ENCODE results near the gene NAT9. TPM values are rescaled to one million over a fixed set of nuclear protein-coding genes. Genes with fewer than 3 reads are reported as not detected.

NAT9 gene
- total and polyA plus RNA-seq, 4 donors = 12.1 to 59.9 (median 45.4) TPM

DNA sequence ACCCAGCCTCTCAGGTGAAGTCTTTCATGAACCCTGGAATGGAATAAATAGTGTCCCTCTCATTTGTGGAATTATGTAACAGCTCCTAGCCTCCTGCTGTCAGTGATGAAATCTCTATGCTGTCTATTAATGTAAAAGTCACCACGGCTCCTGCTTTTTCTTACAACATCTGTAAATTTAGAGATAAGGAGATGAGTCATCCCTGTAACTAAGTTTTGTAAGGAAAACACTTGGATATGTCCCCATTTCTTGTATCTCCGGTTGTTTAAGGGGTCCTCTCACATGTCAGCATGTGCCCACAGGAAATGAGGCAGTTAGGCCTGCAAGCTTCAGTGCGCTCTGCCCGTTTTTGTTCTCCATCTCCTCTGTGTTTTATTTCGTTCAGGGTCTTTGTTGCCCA, 2.8 kb upstream of the NAT9 start:
- DNase-seq = no peak
- H3K36me3 ChIP-seq (ENCODE audit: control insufficient read depth in 1 of 2, insufficient read depth in 2 of 2, low read length in 1 of 2) = no peaks in the 10 kb centered on the region
- intact Hi-C loops (cut with DNase I) = loop anchor here (5.0 kb wide), 2 partner anchors 37 to 88 kb away; no protein-coding TSS in a partner anchor
- H3K4me1 ChIP-seq (ENCODE audit: control insufficient read depth in 1 of 2, insufficient read depth in 2 of 2, low read length in 2 of 2) = no peaks in the 10 kb centered on the region
- H3K9me3 ChIP-seq (ENCODE audit: control insufficient read depth, low read length) = no peaks in the 10 kb centered on the region
- H3K4me3 ChIP-seq (ENCODE audit: low read length in 2 of 2) = no peak overlapping the region
- no peaks in the 10 kb centered on the region for H3K27me3 ChIP-seq (ENCODE audit: control insufficient read depth in 1 of 2, insufficient read depth in 2 of 2, low read length in 1 of 2)
- 62 to 63% methylated on average over 5 of the region's 5 CpGs for WGBS, 2 donors
- no peak for ATAC-seq (ENCODE audit: low FRiP score)
- no peak overlapping the region for H3K27ac ChIP-seq (ENCODE audit: low read depth in 1 of 2, low read length in 2 of 2)

- WGBS, 2 donors = 79 to 88% methylated on average over 6 of the region's 6 CpGs
- H3K4me3 ChIP-seq (ENCODE audit: low read length in 2 of 2) = no peak overlapping the region
- peaks cover 0 to 1% of the 10 kb centered on the region in 2 donors for H3K36me3 ChIP-seq (ENCODE audit: control insufficient read depth in 1 of 2, insufficient read depth in 2 of 2, low read length in 1 of 2)
- H3K27me3 ChIP-seq (ENCODE audit: control insufficient read depth in 1 of 2, insufficient read depth in 2 of 2, low read length in 1 of 2) = no peaks in the 10 kb centered on the region
- ATAC-seq (ENCODE audit: low FRiP score) (no peak), DNase-seq (no peak)
- H3K9me3 ChIP-seq (ENCODE audit: control insufficient read depth, low read length) = no peaks in the 10 kb centered on the region
- H3K27ac ChIP-seq (ENCODE audit: low read depth in 1 of 2, low read length in 2 of 2) = no peak overlapping the region
- intact Hi-C loops (cut with DNase I) = loop anchor here (5.0 kb wide), 2 partner anchors 36 to 89 kb away; no protein-coding TSS in a partner anchor
- no peaks in the 10 kb centered on the region for H3K4me1 ChIP-seq (ENCODE audit: control insufficient read depth in 1 of 2, insufficient read depth in 2 of 2, low read length in 2 of 2)
Observed at GRCh38 chr17:74777901-74778515, 1.9 kb upstream of the NAT9 start.

- DNase-seq (no peak), ATAC-seq (ENCODE audit: low FRiP score) (no peak)
- no peaks in the 10 kb centered on the region for H3K9me3 ChIP-seq (ENCODE audit: control insufficient read depth, low read length)
- H3K27me3 ChIP-seq (ENCODE audit: control insufficient read depth in 1 of 2, insufficient read depth in 2 of 2, low read length in 1 of 2) = no peaks in the 10 kb centered on the region
- intact Hi-C loops (cut with DNase I) = loop anchor here (5.0 kb wide), 2 partner anchors 35 to 90 kb away; no protein-coding TSS in a partner anchor
- peak overlapping the region; percentile 28 to 49 for H3K4me3 ChIP-seq (ENCODE audit: low read length in 2 of 2)
- H3K4me1 ChIP-seq (ENCODE audit: control insufficient read depth in 1 of 2, insufficient read depth in 2 of 2, low read length in 2 of 2) = no peaks in the 10 kb centered on the region
- H3K36me3 ChIP-seq (ENCODE audit: control insufficient read depth in 1 of 2, insufficient read depth in 2 of 2, low read length in 1 of 2) = peaks cover 0 to 4% of the 10 kb centered on the region in 2 donors
- no peak overlapping the region for H3K27ac ChIP-seq (ENCODE audit: low read depth in 1 of 2, low read length in 2 of 2)
- WGBS, 2 donors = 28 to 35% methylated on average over 10 of the region's 10 CpGs
Observed at GRCh38 chr17:74776990-74777389, 845 bp upstream of the NAT9 start.

DNA sequence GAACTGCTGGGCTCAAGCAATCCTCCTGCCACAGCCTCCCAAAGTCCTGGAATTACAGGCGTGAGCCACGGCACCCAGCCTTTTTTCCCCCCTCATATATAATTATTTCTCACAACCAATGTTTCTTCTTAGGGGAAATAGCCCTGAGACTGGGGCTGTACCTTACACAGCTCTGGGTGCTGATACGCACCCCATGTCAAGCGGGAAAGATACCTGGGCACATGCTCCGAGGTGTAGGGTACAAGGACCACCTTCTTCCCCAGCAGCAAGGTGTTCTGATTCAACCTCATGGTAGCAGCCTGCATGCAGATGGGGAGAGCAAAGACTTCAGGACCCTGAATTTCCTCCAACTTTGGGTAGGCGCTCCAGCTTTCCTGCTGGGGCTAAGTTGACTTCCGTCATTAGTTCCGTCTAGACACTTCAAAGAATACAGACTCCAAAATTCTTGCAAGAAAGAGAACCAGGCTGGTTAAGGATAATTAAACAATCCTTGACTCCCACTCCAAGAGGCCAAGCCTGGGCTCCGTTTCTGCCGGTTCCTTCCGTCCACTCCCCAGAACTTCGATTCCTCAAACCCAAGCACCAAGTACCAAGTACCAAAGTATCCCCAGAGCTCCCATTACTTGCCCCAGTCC, 619 bp downstream of the NAT9 start:
- DNase-seq (no peak), ATAC-seq (ENCODE audit: low FRiP score) (no peak)
- intact Hi-C loops (cut with DNase I) = loop anchor here (5.0 kb wide), 2 partner anchors 33 to 92 kb away; no protein-coding TSS in a partner anchor
- no peaks in the 10 kb centered on the region for H3K4me1 ChIP-seq (ENCODE audit: control insufficient read depth in 1 of 2, insufficient read depth in 2 of 2, low read length in 2 of 2)
- no peak overlapping the region for H3K27ac ChIP-seq (ENCODE audit: low read depth in 1 of 2, low read length in 2 of 2)
- peaks cover 0 to 6% of the 10 kb centered on the region in 2 donors for H3K36me3 ChIP-seq (ENCODE audit: control insufficient read depth in 1 of 2, insufficient read depth in 2 of 2, low read length in 1 of 2)
- no peaks in the 10 kb centered on the region for H3K27me3 ChIP-seq (ENCODE audit: control insufficient read depth in 1 of 2, insufficient read depth in 2 of 2, low read length in 1 of 2)
- H3K4me3 ChIP-seq (ENCODE audit: low read length in 2 of 2) = peak overlapping the region; percentile 69 to 71
- WGBS, 2 donors = 34 to 35% methylated on average over 12 of the region's 12 CpGs
- H3K9me3 ChIP-seq (ENCODE audit: control insufficient read depth, low read length) = no peaks in the 10 kb centered on the region

GRCh38 chr17:74773871-74774286, 2.3 kb downstream of the NAT9 start:
- Histone ChIP-seq H3K4me1 (ENCODE audit: control insufficient read depth in 1 of 2, insufficient read depth in 2 of 2, low read length in 2 of 2) (no peaks in the 10 kb centered on the region), H3K4me3 (ENCODE audit: low read length in 2 of 2) (no peak overlapping the region), H3K9me3 (ENCODE audit: control insufficient read depth, low read length) (no peaks in the 10 kb centered on the region), H3K27me3 (ENCODE audit: control insufficient read depth in 1 of 2, insufficient read depth in 2 of 2, low read length in 1 of 2) (no peaks in the 10 kb centered on the region), H3K27ac (ENCODE audit: low read depth in 1 of 2, low read length in 2 of 2) (no peak overlapping the region), H3K36me3 (ENCODE audit: control insufficient read depth in 1 of 2, insufficient read depth in 2 of 2, low read length in 1 of 2) (peaks cover 0 to 6% of the 10 kb centered on the region in 2 donors)
- no peak for DNase-seq
- no peak for ATAC-seq (ENCODE audit: low FRiP score)
- intact Hi-C loops (cut with DNase I) = no loop called here
- WGBS, 2 donors = 20 to 27% methylated on average over 6 of the region's 6 CpGs

GRCh38 chr17:74773414-74773813, 2.7 kb downstream of the NAT9 start:
- ATAC-seq (ENCODE audit: low FRiP score) (no peak), DNase-seq (no peak)
- Histone ChIP-seq H3K36me3 (ENCODE audit: control insufficient read depth in 1 of 2, insufficient read depth in 2 of 2, low read length in 1 of 2) (peaks cover 0 to 6% of the 10 kb centered on the region in 2 donors), H3K27me3 (ENCODE audit: control insufficient read depth in 1 of 2, insufficient read depth in 2 of 2, low read length in 1 of 2) (no peaks in the 10 kb centered on the region), H3K27ac (ENCODE audit: low read depth in 1 of 2, low read length in 2 of 2) (no peak overlapping the region), H3K9me3 (ENCODE audit: control insufficient read depth, low read length) (no peaks in the 10 kb centered on the region), H3K4me1 (ENCODE audit: control insufficient read depth in 1 of 2, insufficient read depth in 2 of 2, low read length in 2 of 2) (no peaks in the 10 kb centered on the region), H3K4me3 (ENCODE audit: low read length in 2 of 2) (no peak overlapping the region)
- intact Hi-C loops (cut with DNase I) = no loop called here
- 58 to 70% methylated on average over 6 of the region's 6 CpGs for WGBS, 2 donors

- intact Hi-C loops (cut with DNase I) = no loop called here
- ATAC-seq (ENCODE audit: low FRiP score) = no peak
Observed at GRCh38 chr17:74772053-74772452, 4.1 kb downstream of the NAT9 start.

DNA sequence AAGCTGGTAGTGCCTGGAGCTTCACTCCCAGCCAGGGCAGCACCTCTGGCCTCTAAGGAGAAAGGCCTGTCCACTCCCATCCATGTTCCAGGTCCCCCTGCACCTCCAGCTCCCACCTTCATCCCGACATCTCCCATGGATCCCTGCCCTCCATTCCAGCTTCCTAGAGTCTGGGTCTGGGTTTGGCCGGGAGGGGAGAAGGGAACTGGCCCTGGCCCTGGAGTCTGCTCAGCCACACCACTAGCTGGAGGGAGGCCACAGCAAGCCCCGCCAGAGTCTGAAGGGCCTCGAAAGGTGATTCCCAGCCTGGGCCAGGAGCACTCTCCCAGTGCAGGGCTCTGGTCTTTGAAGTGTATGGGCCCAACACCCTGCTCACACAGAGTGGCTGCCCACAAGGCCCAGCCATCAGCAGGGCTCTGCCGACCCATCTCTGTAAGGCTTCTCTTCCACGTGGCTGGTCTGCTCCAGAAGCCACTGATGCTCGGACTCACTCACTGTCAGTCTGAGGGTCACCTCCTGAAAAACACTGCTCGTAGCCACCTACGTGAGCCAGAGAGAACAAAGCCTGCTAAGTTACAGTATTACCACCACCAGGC, 4.7 kb downstream of the NAT9 start:
- DNase-seq (no peak), ATAC-seq (ENCODE audit: low FRiP score) (no peak)
- Histone ChIP-seq H3K36me3 (ENCODE audit: control insufficient read depth in 1 of 2, insufficient read depth in 2 of 2, low read length in 1 of 2) (peaks cover 0 to 6% of the 10 kb centered on the region in 2 donors), H3K27ac (ENCODE audit: low read depth in 1 of 2, low read length in 2 of 2) (no peak overlapping the region), H3K27me3 (ENCODE audit: control insufficient read depth in 1 of 2, insufficient read depth in 2 of 2, low read length in 1 of 2) (no peaks in the 10 kb centered on the region), H3K4me3 (ENCODE audit: low read length in 2 of 2) (no peak overlapping the region), H3K4me1 (ENCODE audit: control insufficient read depth in 1 of 2, insufficient read depth in 2 of 2, low read length in 2 of 2) (no peaks in the 10 kb centered on the region), H3K9me3 (ENCODE audit: control insufficient read depth, low read length) (no peaks in the 10 kb centered on the region)
- intact Hi-C loops (cut with DNase I) = no loop called here
- 78 to 79% methylated on average over 9 of the region's 9 CpGs for WGBS, 2 donors

More at GRCh38 chr17:74772053-74772452, 4.1 kb downstream of the NAT9 start:
- peaks cover 0 to 6% of the 10 kb centered on the region in 2 donors for H3K36me3 ChIP-seq (ENCODE audit: control insufficient read depth in 1 of 2, insufficient read depth in 2 of 2, low read length in 1 of 2)
- H3K9me3 ChIP-seq (ENCODE audit: control insufficient read depth, low read length) = no peaks in the 10 kb centered on the region
- WGBS, 2 donors = 87 to 92% methylated on average over 13 of the region's 13 CpGs
- H3K4me1 ChIP-seq (ENCODE audit: control insufficient read depth in 1 of 2, insufficient read depth in 2 of 2, low read length in 2 of 2) = no peaks in the 10 kb centered on the region
- DNase-seq = no peak
- no peak overlapping the region for H3K27ac ChIP-seq (ENCODE audit: low read depth in 1 of 2, low read length in 2 of 2)
- no peak overlapping the region for H3K4me3 ChIP-seq (ENCODE audit: low read length in 2 of 2)
- H3K27me3 ChIP-seq (ENCODE audit: control insufficient read depth in 1 of 2, insufficient read depth in 2 of 2, low read length in 1 of 2) = no peaks in the 10 kb centered on the region

All from aorta (tissue), 5 donors.